ENCODE measurements around the gene TYMS.

GRCh38 chr18:681985-682384 is 24.5 kb downstream of the TYMS start:
- TF ChIP-seq ELF4 (IDR thresholded peaks at IDR 0.05): no peak
- TF ChIP-seq FOXK2 (IDR thresholded peaks at IDR 0.05): no peak
- TF ChIP-seq LEF1 (IDR thresholded peaks at IDR 0.05; ENCODE audit: borderline replicate concordance): no peak
- TF ChIP-seq SUZ12 (IDR thresholded peaks at IDR 0.05): no peak
- TF ChIP-seq SP1 (IDR thresholded peaks at IDR 0.05): no peak
- no peak for TF ChIP-seq BHLHE40 (IDR thresholded peaks at IDR 0.05; ENCODE audit: borderline replicate concordance)
- TF ChIP-seq PKNOX1 (IDR thresholded peaks at IDR 0.05): no peak
- TF ChIP-seq L3MBTL2 (conservative IDR thresholded peaks at IDR 0.05): no peak
- TF ChIP-seq FOXM1 (IDR thresholded peaks at IDR 0.05; ENCODE audit: borderline replicate concordance): no peak
- TF ChIP-seq ARNT (IDR thresholded peaks at IDR 0.05): no peak
- TF ChIP-seq ZNF384 (IDR thresholded peaks at IDR 0.05): no peak
- no peak for TF ChIP-seq HDGF (IDR thresholded peaks at IDR 0.05; ENCODE audit: borderline replicate concordance)
- no peak for TF ChIP-seq TARDBP (IDR thresholded peaks at IDR 0.05)

Data from HEK293T (cell line).